CD4-positive, alpha-beta memory T cell (primary cell): ENCODE measurements around the gene TMEM9. TPM values are rescaled to one million over a fixed set of nuclear protein-coding genes. Genes with fewer than 3 reads are reported as not detected.

Experiments used
- CTCF ChIA-PET: fragments of 350-600 bp; sonication (Branson Sonifier 250); formaldehyde crosslinking; loops from one replicate; lab custom pipeline; 2021; ENCODE audit warnings: inconsistent platforms; ENCODE audit not compliant: partially characterized antibody; lab: Charles Lee
- POLR2A ChIA-PET: fragments of 350-600 bp; sonication (Branson Sonifier 250); formaldehyde crosslinking; loops from one replicate; lab custom pipeline; 2021; ENCODE audit not compliant: partially characterized antibody; lab: Charles Lee
- DNase-seq, 5 donors: peaks; one replicate each; pipeline versions ENCODE4 v3.0.0 to v3.0.0-alpha.2; 2020 to 2022; ENCODE audit warnings: mixed read lengths in 1 of 5
- H3K27ac ChIP-seq: one replicate; pipeline ENCODE4 v1.7.0; 2013; ENCODE audit warnings: low read depth, low read length
- H3K27me3 ChIP-seq: 2 replicates; pipeline ENCODE4 v1.7.0; 2013; ENCODE audit warnings: mild to moderate bottlenecking, low read length, moderate library complexity; ENCODE audit not compliant: insufficient read depth
- H3K36me3 ChIP-seq: 2 replicates; pipeline ENCODE4 v1.7.0; 2013; ENCODE audit warnings: mild to moderate bottlenecking, low read length, moderate library complexity; ENCODE audit not compliant: insufficient read depth
- H3K4me1 ChIP-seq: 2 replicates; pipeline ENCODE4 v1.7.0; 2013; ENCODE audit warnings: mild to moderate bottlenecking, low read length, moderate library complexity; ENCODE audit not compliant: insufficient read depth
- H3K4me3 ChIP-seq, 2 donors: one replicate each; pipeline ENCODE4 v1.7.0; 2013; ENCODE audit warnings: low read length in 2 of 2, mild to moderate bottlenecking in 1 of 2
- H3K9me3 ChIP-seq, 2 donors: one replicate each; pipeline ENCODE4 v1.7.0; 2013; ENCODE audit warnings: low read length in 2 of 2, control low read depth in 1 of 2; ENCODE audit not compliant: control insufficient read depth in 1 of 2
- H3K27ac Mint-ChIP-seq, 7 donors: one replicate each; pipeline ENCODE4 v1.8.0; 2020 to 2021; ENCODE audit warnings: mixed read lengths in 7 of 7, mild to moderate bottlenecking in 6 of 7, inconsistent platforms in 3 of 7, moderate library complexity in 3 of 7
- H3K27me3 Mint-ChIP-seq, 2 donors: one replicate each; pipeline ENCODE4 v1.8.0; 2020 to 2021; ENCODE audit warnings: mixed read lengths in 2 of 2
- H3K36me3 Mint-ChIP-seq, 2 donors: one replicate each; pipeline ENCODE4 v1.8.0; 2020 to 2021; ENCODE audit warnings: mixed read lengths in 2 of 2, inconsistent platforms in 1 of 2, mild to moderate bottlenecking in 1 of 2
- H3K4me1 Mint-ChIP-seq, 4 donors: one replicate each; pipeline ENCODE4 v1.8.0; 2020 to 2021; ENCODE audit warnings: mixed read lengths in 4 of 4, mild to moderate bottlenecking in 1 of 4
- H3K4me3 Mint-ChIP-seq, 8 donors: one replicate each; pipeline ENCODE4 v1.8.0; 2020 to 2021; ENCODE audit warnings: mixed read lengths in 8 of 8, mild to moderate bottlenecking in 7 of 8, moderate library complexity in 6 of 8, inconsistent platforms in 3 of 8
- H3K9me3 Mint-ChIP-seq, 8 donors: one replicate each; pipeline ENCODE4 v1.8.0; 2020 to 2021; ENCODE audit warnings: mixed read lengths in 8 of 8, mild to moderate bottlenecking in 5 of 8, inconsistent platforms in 3 of 8, moderate library complexity in 1 of 8
- intact Hi-C: fragments of 100-400 bp; cut with micrococcal nuclease; formaldehyde crosslinking; loops from one replicate; pipeline ENCODE4 v1.15.1; 2023
- polyA plus RNA-seq, 2 donors: library from polyadenylated mRNA; unstranded; fragments of 300-500 nt; fragmentation: Illumina TruSeq; gene quantifications; one replicate each; pipeline ENCODE4 v1.2.3, GENCODE V29; 2021
- total RNA-seq, 2 experiments: library from RNA; stranded (reverse); gene quantifications; one replicate each; pipeline ENCODE4 v1.2.3, GENCODE V29; 2021

Gene TMEM9
- total and polyA plus RNA-seq, 4 experiments from 2014 or later: 20.6 to 64.3 (median 23.3) TPM

DNA sequence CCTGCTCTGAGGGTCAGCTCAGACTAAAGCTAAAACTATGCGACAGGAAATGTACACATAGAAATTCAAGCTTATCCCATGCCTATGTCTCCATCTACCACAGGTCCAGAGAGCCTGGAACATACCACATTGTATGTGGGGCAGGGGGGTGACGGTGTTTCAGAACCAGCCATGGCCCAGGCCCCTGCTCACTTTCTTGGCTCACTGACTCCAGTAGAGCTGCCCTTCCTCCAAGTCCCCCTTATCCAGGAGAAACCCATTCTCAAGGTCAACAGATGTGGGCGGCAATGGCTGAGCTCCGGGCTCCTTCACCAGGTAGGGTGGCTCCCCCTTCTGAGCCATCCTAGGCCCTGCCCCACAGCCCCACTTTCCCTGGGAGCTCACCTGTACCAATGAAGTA is 63.0 kb downstream of the TMEM9 start:
- POLR2A ChIA-PET: no interaction called here
- Histone ChIP-seq H3K27ac (no peak overlapping the region), H3K9me3 (no peaks in the 10 kb centered on the region), H3K4me3 (no peak overlapping the region), H3K27me3 (no peaks in the 10 kb centered on the region), H3K36me3 (no peaks in the 10 kb centered on the region), H3K4me1 (no peaks in the 10 kb centered on the region)
- H3K9me3 Mint-ChIP-seq: peaks cover 0 to 2% (median 0%) of the 10 kb centered on the region in 8 donors
- no peaks in the 10 kb centered on the region for H3K4me1 Mint-ChIP-seq
- CTCF ChIA-PET: interaction anchor here (1.0 to 1.2 kb wide), 2 partner anchors 22 to 27 kb away, joined by 3 to 5 read pairs; no protein-coding TSS in a partner anchor
- H3K36me3 Mint-ChIP-seq: no peaks in the 10 kb centered on the region
- intact Hi-C loops: no loop called here
- H3K27me3 Mint-ChIP-seq: peaks cover 5 to 6% of the 10 kb centered on the region in 2 donors
- DNase-seq: no peak
- no peak overlapping the region for H3K4me3 Mint-ChIP-seq
- no peak overlapping the region for H3K27ac Mint-ChIP-seq

- Mint-ChIP-seq H3K27ac (no peak overlapping the region), H3K27me3 (peaks cover 8 to 9% of the 10 kb centered on the region in 2 donors), H3K4me3 (no peak overlapping the region), H3K4me1 (no peaks in the 10 kb centered on the region), H3K9me3 (peaks cover 0 to 2% (median 0%) of the 10 kb centered on the region in 8 donors), H3K36me3 (no peaks in the 10 kb centered on the region)
- no peak overlapping the region for H3K4me3 ChIP-seq
- CTCF ChIA-PET: interaction anchor here (1.2 kb wide), 1 partner anchor 23 kb away, joined by 5 read pairs; no protein-coding TSS in a partner anchor
- intact Hi-C loops: no loop called here
- H3K27me3 ChIP-seq: no peaks in the 10 kb centered on the region
- no peak overlapping the region for H3K27ac ChIP-seq
- H3K4me1 ChIP-seq: no peaks in the 10 kb centered on the region
- no peak for DNase-seq
- no peaks in the 10 kb centered on the region for H3K9me3 ChIP-seq
- POLR2A ChIA-PET: no interaction called here
- H3K36me3 ChIP-seq: no peaks in the 10 kb centered on the region
Measured at GRCh38 chr1:201090541-201090940, 63.7 kb downstream of the TMEM9 start.

DNA sequence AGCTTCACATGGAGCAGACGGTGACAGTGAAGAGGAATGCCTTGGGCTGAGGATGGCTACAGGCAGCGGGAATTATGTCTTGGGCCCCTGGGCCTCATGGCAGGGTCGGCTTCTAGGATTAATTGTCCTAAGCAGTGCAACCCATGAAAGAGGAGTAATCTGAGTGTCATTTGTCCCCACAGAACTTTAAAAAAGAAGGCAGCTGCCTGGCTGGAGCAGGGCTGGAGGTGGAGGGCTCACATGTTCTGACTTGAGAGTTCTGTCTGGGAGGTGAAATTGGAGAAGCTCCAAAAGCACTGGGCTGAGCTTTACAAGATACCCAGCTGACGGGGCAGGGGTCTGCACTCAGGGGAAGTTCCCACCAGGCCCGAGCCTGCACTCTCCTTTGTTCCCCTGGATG is 64.7 kb downstream of the TMEM9 start:
- H3K4me3 ChIP-seq: no peak overlapping the region
- CTCF ChIA-PET: interaction anchor here (1.3 kb wide), 1 partner anchor 109 kb away, joined by 3 read pairs; no protein-coding TSS in a partner anchor
- no peaks in the 10 kb centered on the region for H3K27me3 ChIP-seq
- intact Hi-C loops: no loop called here
- Mint-ChIP-seq H3K27me3 (peaks cover 8 to 9% of the 10 kb centered on the region in 2 donors), H3K36me3 (no peaks in the 10 kb centered on the region), H3K27ac (no peak overlapping the region), H3K4me3 (no peak overlapping the region), H3K9me3 (peaks cover 0 to 2% (median 0%) of the 10 kb centered on the region in 8 donors), H3K4me1 (no peaks in the 10 kb centered on the region)
- H3K4me1 ChIP-seq: no peaks in the 10 kb centered on the region
- no peak for DNase-seq
- no peaks in the 10 kb centered on the region for H3K9me3 ChIP-seq
- POLR2A ChIA-PET: no interaction called here
- no peaks in the 10 kb centered on the region for H3K36me3 ChIP-seq
- no peak overlapping the region for H3K27ac ChIP-seq

- Mint-ChIP-seq H3K27ac (no peak overlapping the region), H3K4me3 (no peak overlapping the region), H3K9me3 (peaks cover 0 to under 1% (median 0%) of the 10 kb centered on the region in 8 donors), H3K27me3 (peaks cover 8 to 9% of the 10 kb centered on the region in 2 donors), H3K4me1 (peaks cover 0 to 1% (median under 1%) of the 10 kb centered on the region in 4 donors), H3K36me3 (no peaks in the 10 kb centered on the region)
- ChIA-PET POLR2A (no interaction called here), CTCF (interaction anchor here (1.3 kb wide), 1 partner anchor 109 kb away, joined by 3 read pairs; no protein-coding TSS in a partner anchor)
- H3K9me3 ChIP-seq: no peaks in the 10 kb centered on the region
- H3K27me3 ChIP-seq: no peaks in the 10 kb centered on the region
- H3K4me1 ChIP-seq: no peaks in the 10 kb centered on the region
- intact Hi-C loops: no loop called here
- no peak overlapping the region for H3K27ac ChIP-seq
- H3K36me3 ChIP-seq: no peaks in the 10 kb centered on the region
- H3K4me3 ChIP-seq: no peak overlapping the region
- no peak for DNase-seq
Measured at GRCh38 chr1:201088901-201089525, 65.3 kb downstream of the TMEM9 start.

- H3K27me3 Mint-ChIP-seq: peaks cover 8 to 10% of the 10 kb centered on the region in 2 donors
- H3K36me3 Mint-ChIP-seq: no peaks in the 10 kb centered on the region
- no peaks in the 10 kb centered on the region for H3K9me3 Mint-ChIP-seq
- intact Hi-C loops: no loop called here
- peaks cover 0 to 1% (median under 1%) of the 10 kb centered on the region in 4 donors for H3K4me1 Mint-ChIP-seq
- no peak overlapping the region for H3K4me3 ChIP-seq
- ChIA-PET POLR2A (no interaction called here), CTCF (no interaction called here)
- H3K36me3 ChIP-seq: no peaks in the 10 kb centered on the region
- no peaks in the 10 kb centered on the region for H3K4me1 ChIP-seq
- H3K27me3 ChIP-seq: no peaks in the 10 kb centered on the region
- H3K27ac Mint-ChIP-seq: no peak overlapping the region
- DNase-seq: no peak
- no peak overlapping the region for H3K27ac ChIP-seq
- H3K9me3 ChIP-seq: no peaks in the 10 kb centered on the region
- no peak overlapping the region for H3K4me3 Mint-ChIP-seq
Measured at GRCh38 chr1:201088395-201088794, 65.9 kb downstream of the TMEM9 start.

DNA sequence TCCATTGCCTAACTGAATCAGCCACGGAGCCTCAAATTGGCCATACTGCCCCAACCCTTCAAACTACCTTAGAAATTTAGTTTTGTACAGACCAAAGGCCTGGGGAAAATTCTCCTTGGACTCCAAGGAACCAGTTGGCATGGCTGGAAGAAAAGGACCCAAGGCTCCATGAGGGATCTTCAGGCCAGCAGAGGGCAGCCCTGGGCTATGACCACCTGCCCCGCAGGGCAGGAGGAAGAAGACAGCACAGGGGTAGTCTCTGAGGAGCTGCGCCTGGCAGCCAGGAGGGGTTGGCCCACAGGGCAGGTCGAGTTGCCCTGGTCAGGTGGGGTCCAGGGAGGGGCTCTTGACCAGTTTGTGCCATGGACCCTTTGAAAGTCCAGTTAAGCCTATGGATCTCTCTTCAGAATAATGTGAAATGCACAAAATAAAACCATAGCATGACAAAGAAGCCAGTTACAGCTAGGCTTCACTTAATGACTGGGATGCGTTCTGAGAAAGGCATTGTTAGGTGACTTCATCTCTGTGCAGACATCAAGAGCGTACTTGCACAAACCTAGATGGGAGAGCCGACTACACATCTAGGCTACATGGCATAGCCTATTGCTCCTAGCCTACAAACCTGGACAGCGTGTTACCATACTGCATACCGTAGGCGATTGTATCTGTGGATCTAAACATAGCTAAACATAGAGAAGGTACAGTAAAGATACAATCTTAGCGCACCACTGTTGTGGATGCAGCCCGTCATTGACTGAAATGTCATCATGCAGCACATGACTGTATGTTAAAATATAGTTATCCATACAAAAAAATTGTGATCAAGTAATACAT is 68.2 kb downstream of the TMEM9 start:
- no peaks in the 10 kb centered on the region for H3K9me3 ChIP-seq
- no peak overlapping the region for H3K4me3 Mint-ChIP-seq
- intact Hi-C loops: loop anchor here (1.0 to 2.0 kb wide), 3 partner anchors 28 to 137 kb away; no protein-coding TSS in a partner anchor
- H3K4me1 Mint-ChIP-seq: peaks cover 0 to 1% (median under 1%) of the 10 kb centered on the region in 4 donors
- ChIA-PET CTCF (interaction anchor here (1.2 to 5.7 kb wide), 8 partner anchors 11 to 137 kb away, joined by 3 to 57 read pairs (median 4); partner anchors contain the start of gene CACNA1S), POLR2A (interaction anchor here (2.1 kb wide), 1 partner anchor 28 kb away, joined by 9 read pairs; no protein-coding TSS in a partner anchor)
- H3K27me3 Mint-ChIP-seq: peaks cover 6 to 10% of the 10 kb centered on the region in 2 donors
- H3K4me1 ChIP-seq: no peaks in the 10 kb centered on the region
- H3K27ac Mint-ChIP-seq: no peak overlapping the region
- no peaks in the 10 kb centered on the region for H3K36me3 ChIP-seq
- H3K27ac ChIP-seq: no peak overlapping the region
- no peaks in the 10 kb centered on the region for H3K27me3 ChIP-seq
- no peaks in the 10 kb centered on the region for H3K36me3 Mint-ChIP-seq
- peak in 4 of 5 donors; percentile 13 to 29 (median 20) for DNase-seq
- no peak overlapping the region for H3K4me3 ChIP-seq
- no peaks in the 10 kb centered on the region for H3K9me3 Mint-ChIP-seq
